Lower leg skin (tissue), 3 donors: Measurements from ENCODE around the gene RPTN.

Source experiments
- CTCF ChIP-seq, 3 donors: fragments of 450-650 bp; IDR thresholded peaks; one replicate each; pipeline ENCODE4 v1.5.1; 2016; ENCODE audit warnings: antibody characterized with exemption in 3 of 3, mild to moderate bottlenecking in 3 of 3, moderate library complexity in 2 of 3
- POLR2A ChIP-seq, 2 donors: fragments of 450-650 bp; IDR thresholded peaks; one replicate each; pipeline ENCODE4 v1.6.1; 2016 to 2017; ENCODE audit warnings: antibody characterized with exemption in 2 of 2, mild to moderate bottlenecking in 1 of 2, moderate library complexity in 1 of 2

- TF ChIP-seq POLR2A (IDR thresholded peaks at IDR 0.05) (no peak), CTCF (IDR thresholded peaks at IDR 0.05) (no peak)
Measured at GRCh38 chr1:152153996-152154395, 5.0 kb downstream of the RPTN start.
